Spleen (tissue), 11 donors: ENCODE results near the gene PHTF2. TPM values are rescaled to one million over a fixed set of nuclear protein-coding genes. Genes with fewer than 3 reads are reported as not detected.

Source experiments
- DNase-seq: peaks from one replicate; pipeline ENCODE4 v3.0.0-alpha.2; 2020
- H3K27ac ChIP-seq, 8 donors: fragments of 200-600 bp; sonication (generic) in 7 of 8; 1 replicate in 4 of 8; 2 replicates in 4 of 8; pipeline versions ENCODE4 v1.5.0 to v1.8.0; 2016 to 2021; ENCODE audit warnings: inconsistent platforms in 4 of 8, mild to moderate bottlenecking in 4 of 8, moderate library complexity in 1 of 8
- H3K27me3 ChIP-seq, 7 donors: fragments of 200-600 bp; sonication (generic) in 6 of 7; replicated peaks in 1 of 7; 1 replicate in 4 of 7; 2 replicates in 3 of 7; pipeline versions ENCODE4 v1.5.0 to v1.8.0; 2016 to 2021; ENCODE audit warnings: inconsistent platforms in 3 of 7, mild to moderate bottlenecking in 1 of 7
- H3K36me3 ChIP-seq, 6 donors: fragments of 200-600 bp; sonication (generic) in 5 of 6; 1 replicate in 4 of 6; 2 replicates in 2 of 6; pipeline versions ENCODE4 v1.5.0 to v1.8.0; 2016 to 2021; ENCODE audit warnings: inconsistent platforms in 2 of 6
- H3K4me1 ChIP-seq, 6 donors: fragments of 200-600 bp; sonication (generic) in 5 of 6; 1 replicate in 3 of 6; 2 replicates in 3 of 6; pipeline versions ENCODE4 v1.5.0 to v1.8.0; 2016 to 2021; ENCODE audit warnings: inconsistent platforms in 3 of 6
- H3K4me3 ChIP-seq, 8 donors: fragments of 200-600 bp; sonication (generic) in 7 of 8; 1 replicate in 4 of 8; 2 replicates in 4 of 8; pipeline versions ENCODE4 v1.5.0 to v1.8.0; 2016 to 2021; ENCODE audit warnings: inconsistent platforms in 4 of 8, mild to moderate bottlenecking in 4 of 8, moderate library complexity in 2 of 8
- H3K9me3 ChIP-seq, 8 donors: fragments of 200-600 bp; sonication (generic) in 7 of 8; 1 replicate in 4 of 8; 2 replicates in 4 of 8; pipeline versions ENCODE4 v1.5.0 to v1.8.0; 2016 to 2021; ENCODE audit warnings: inconsistent platforms in 4 of 8
- CTCF ChIP-seq, 11 experiments: fragments of 200-600 bp in 7 of 11; fragments of 450-650 bp in 4 of 11; sonication (generic) in 4 of 11; IDR thresholded peaks in 8 of 11; conservative IDR thresholded peaks in 3 of 11; 1 replicate in 7 of 11; 2 replicates in 4 of 11; pipeline versions ENCODE4 v1.4.0 to v1.8.0; 2016 to 2021; ENCODE audit warnings: antibody characterized with exemption in 11 of 11, inconsistent platforms in 4 of 11, mild to moderate bottlenecking in 1 of 11
- POLR2A ChIP-seq, 3 donors: fragments of 450-650 bp; IDR thresholded peaks; one replicate each; pipeline ENCODE4 v1.5.1; 2017; ENCODE audit warnings: antibody characterized with exemption in 3 of 3, mild to moderate bottlenecking in 1 of 3
- POLR2AphosphoS5 ChIP-seq, 3 donors: sonication (generic); formaldehyde crosslinking; IDR thresholded peaks; one replicate each; pipeline ENCODE4 v1.5.1; 2017; ENCODE audit warnings: antibody characterized with exemption in 3 of 3
- WGBS, 5 donors: extraction: QIAGEN DNeasy Blood & Tissue Kit in 3 of 5; methylation state at CpG; one replicate each; pipeline versions ENCODE4 v1.1.5 to v1.1.7; 2013 to 2018; 5-methylcytosine and 5-hydroxymethylcytosine counted together
- intact Hi-C: fragments of 100-400 bp; cut with DNase I; formaldehyde crosslinking; loops from one replicate; pipeline ENCODE4 v1.15.0; 2023; ENCODE audit warnings: low total_unique reads
- polyA plus RNA-seq, 3 donors: library from polyadenylated mRNA; stranded (reverse); fragments of 200-250 nt; gene quantifications; one replicate each; pipeline ENCODE4 v1.2.1, GENCODE V29; 2013
- total RNA-seq, 7 donors: library from RNA; depleted of rRNA in 3 of 7; stranded (reverse); fragments of >200 nt in 3 of 7; fragmentation: NEBNext Ultra II Directional in 4 of 7; extraction: Animal tissue kit (Norgen Biotek cat#: 25700) in 4 of 7; gene quantifications; one replicate each; pipeline versions ENCODE4 v1.1.0 to v1.2.1, GENCODE V29; 2016 to 2021
- donor health status: healthy with polysubstance abuse.
- donor health status: DM: no; HTN: no; CAD: no; lungs with moderate emphysema.
- donor health status: DM: no; HTN: no; CAD: no.
- donor health status: Bipolar disorder and iron deficiency.
- donor health status: healthy.
- donor health status: DM: no; HTN: no; CAD: no.
- donor health status: DM: yes; HTN: yes; CAD: no.

PHTF2 gene
- total and polyA plus RNA-seq, 10 donors: 13.3 to 47.7 (median 34.7) TPM

- TF ChIP-seq CTCF (IDR thresholded peaks at IDR 0.05 in 8 of 11, conservative IDR thresholded peaks at IDR 0.05 in 3 of 11) (peak in 10 of 11 experiments; percentile 12 to 56 (median 34)), POLR2A (IDR thresholded peaks at IDR 0.05) (no peak)
- DNase-seq: no peak
- Histone ChIP-seq H3K27ac (no peak overlapping the region), H3K36me3 (peaks cover 0 to 55% (median 8%) of the 10 kb centered on the region in 6 donors), H3K4me3 (no peak overlapping the region), H3K4me1 (peaks cover 0 to 7% (median 4%) of the 10 kb centered on the region in 6 donors), H3K27me3 (no peaks in the 10 kb centered on the region), H3K9me3 (no peaks in the 10 kb centered on the region)
- intact Hi-C loops: no loop called here
Measured at GRCh38 chr7:77940647-77941046, 142.1 kb downstream of the PHTF2 start.

DNA sequence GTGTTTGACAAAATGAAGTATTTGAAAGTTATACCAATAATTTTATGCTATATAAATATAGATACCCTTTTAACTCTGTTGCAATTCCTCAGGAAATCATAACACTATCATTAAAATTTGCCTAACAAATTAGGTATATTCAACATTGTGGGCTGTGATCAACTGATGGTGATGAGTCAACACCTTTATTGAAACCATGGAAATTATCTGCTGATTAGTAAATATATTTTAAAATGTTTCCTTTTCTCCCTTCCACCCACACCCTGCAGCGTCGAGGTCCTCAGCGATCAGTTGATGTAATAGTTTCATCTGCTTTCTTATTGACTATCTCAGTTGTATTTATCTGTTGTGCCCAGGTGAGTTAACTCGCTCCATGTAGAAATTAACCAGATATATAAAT, 143.9 kb downstream of the PHTF2 start:
- H3K9me3 ChIP-seq: no peaks in the 10 kb centered on the region
- WGBS, 5 donors: 91 to 97% (median 93%) methylated on average over 4 of the region's 4 CpGs
- TF ChIP-seq POLR2A (IDR thresholded peaks at IDR 0.05): no peak
- no peak for TF ChIP-seq POLR2AphosphoS5 (IDR thresholded peaks at IDR 0.05)
- no peak overlapping the region for H3K27ac ChIP-seq
- no peaks in the 10 kb centered on the region for H3K27me3 ChIP-seq
- H3K36me3 ChIP-seq: peaks cover 0 to 55% (median 8%) of the 10 kb centered on the region in 6 donors
- no peak overlapping the region for H3K4me3 ChIP-seq
- DNase-seq: no peak
- intact Hi-C loops: no loop called here
- no peaks in the 10 kb centered on the region for H3K4me1 ChIP-seq

DNA sequence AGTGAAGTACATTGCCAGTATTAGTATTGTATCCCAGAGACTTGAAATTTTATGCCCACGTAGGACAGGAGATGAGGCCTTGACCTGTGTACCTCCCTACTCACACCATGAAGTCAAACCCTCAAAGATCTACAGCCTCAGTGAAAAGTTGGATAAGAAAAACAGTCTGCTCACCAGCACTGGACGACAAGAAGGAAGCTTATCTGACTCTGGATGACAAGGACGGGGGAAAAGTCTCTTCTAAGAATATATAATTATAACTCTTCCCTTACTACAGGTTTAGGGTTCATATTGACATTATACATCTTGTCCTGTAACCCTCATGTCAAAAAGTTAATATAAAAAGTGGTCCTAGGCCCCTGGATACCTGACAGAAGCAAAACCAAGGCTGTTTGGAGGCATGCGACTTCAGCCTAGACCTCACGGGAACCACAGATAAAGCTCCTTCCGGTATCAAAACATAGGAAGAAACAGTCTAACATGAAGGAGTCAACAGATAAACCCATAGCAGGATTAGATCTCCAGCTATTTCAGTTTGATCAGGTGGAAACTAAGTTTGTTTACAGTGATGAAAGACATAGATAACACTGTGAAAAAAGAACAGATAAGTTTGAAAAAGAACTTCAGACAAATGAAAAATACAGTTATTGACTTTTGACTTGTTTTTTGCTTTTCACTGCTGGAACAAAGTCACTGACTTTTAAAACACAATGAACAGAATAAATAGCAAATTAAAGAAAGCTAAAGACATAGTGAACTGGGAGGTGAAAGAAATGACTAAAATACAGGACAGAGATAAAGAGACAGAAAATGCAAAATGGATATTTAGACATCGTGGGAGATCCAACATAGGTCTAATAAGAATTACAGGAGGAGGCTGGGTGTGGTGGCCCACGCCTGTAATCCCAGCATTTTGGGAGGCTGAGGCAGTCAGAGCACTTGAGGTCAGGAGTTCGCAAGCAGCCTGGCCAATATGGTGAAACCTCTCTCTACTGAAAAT, 145.9 kb downstream of the PHTF2 start:
- no peak for DNase-seq
- peaks cover 0 to 55% (median 8%) of the 10 kb centered on the region in 6 donors for H3K36me3 ChIP-seq
- H3K27ac ChIP-seq: no peak overlapping the region
- no peaks in the 10 kb centered on the region for H3K9me3 ChIP-seq
- intact Hi-C loops: no loop called here
- 87 to 97% (median 91%) methylated on average over 9 of the region's 9 CpGs for WGBS, 5 donors
- no peak overlapping the region for H3K4me3 ChIP-seq
- H3K27me3 ChIP-seq: no peaks in the 10 kb centered on the region
- H3K4me1 ChIP-seq: no peaks in the 10 kb centered on the region
- TF ChIP-seq POLR2A (IDR thresholded peaks at IDR 0.05) (no peak), CTCF (IDR thresholded peaks at IDR 0.05 in 8 of 11, conservative IDR thresholded peaks at IDR 0.05 in 3 of 11) (no peak), POLR2AphosphoS5 (IDR thresholded peaks at IDR 0.05) (no peak)

- no peak for DNase-seq
- TF ChIP-seq POLR2A (IDR thresholded peaks at IDR 0.05) (no peak), CTCF (IDR thresholded peaks at IDR 0.05 in 8 of 11, conservative IDR thresholded peaks at IDR 0.05 in 3 of 11) (no peak), POLR2AphosphoS5 (IDR thresholded peaks at IDR 0.05) (no peak)
- WGBS, 5 donors: 76 to 86% (median 81%) methylated on average over 5 of the region's 5 CpGs
- intact Hi-C loops: no loop called here
- Histone ChIP-seq H3K9me3 (no peaks in the 10 kb centered on the region), H3K27ac (no peak overlapping the region), H3K36me3 (peaks cover 0 to 20% (median 6%) of the 10 kb centered on the region in 6 donors), H3K27me3 (no peaks in the 10 kb centered on the region), H3K4me3 (no peak overlapping the region), H3K4me1 (no peaks in the 10 kb centered on the region)
Measured at GRCh38 chr7:77950548-77950947, 152.0 kb downstream of the PHTF2 start.
